Esophagus muscularis mucosa (tissue), 4 donors: ENCODE results near the gene SHLD2. TPM values are rescaled to one million over a fixed set of nuclear protein-coding genes. Genes with fewer than 3 reads are reported as not detected.
"Not testable (repeated sequence)": the region's sequence is repeated elsewhere in the genome, so short reads cannot be mapped to it uniquely, and the experiment has no call there.

Experiments used
- DNase-seq: peaks from one replicate; pipeline ENCODE4 v3.0.0-alpha.2; 2017; ENCODE audit errors: extremely low spot score
- H3K27ac ChIP-seq, 4 donors: fragments of 200-600 bp; sonication (generic); replicated peaks in 1 of 4; 1 replicate in 3 of 4; 2 replicates in 1 of 4; pipeline ENCODE4 v1.5.1; 2016 to 2019; ENCODE audit warnings: mild to moderate bottlenecking in 1 of 4
- H3K27me3 ChIP-seq, 4 donors: fragments of 200-600 bp; sonication (generic); one replicate each; pipeline versions ENCODE4 v1.5.1 to v1.6.0; 2016 to 2019
- H3K36me3 ChIP-seq, 4 donors: fragments of 200-600 bp; sonication (generic); one replicate each; pipeline ENCODE4 v1.5.1; 2016 to 2019
- H3K4me1 ChIP-seq, 4 donors: fragments of 200-600 bp; sonication (generic); one replicate each; pipeline ENCODE4 v1.5.1; 2016 to 2019
- H3K4me3 ChIP-seq, 4 donors: fragments of 200-600 bp; sonication (generic); 1 replicate in 2 of 4; 2 replicates in 2 of 4; pipeline ENCODE4 v1.5.1; 2016 to 2019; ENCODE audit warnings: mild to moderate bottlenecking in 4 of 4, moderate library complexity in 1 of 4
- H3K9me3 ChIP-seq, 4 donors: fragments of 200-600 bp; sonication (generic); 1 replicate in 3 of 4; 2 replicates in 1 of 4; pipeline ENCODE4 v1.5.1; 2016 to 2019
- WGBS: methylation state at CpG from one replicate; pipeline ENCODE4 v1.1.5; 2018; 5-methylcytosine and 5-hydroxymethylcytosine counted together
- intact Hi-C: fragments of 100-400 bp; cut with DNase I; formaldehyde crosslinking; loops from one replicate; pipeline ENCODE4 v1.15.1; 2023
- total RNA-seq, 4 donors: library from RNA; depleted of rRNA; stranded (reverse); fragments of >200 nt; gene quantifications; one replicate each; pipeline versions ENCODE4 v1.1.0 to v1.2.1, GENCODE V29; 2016

The SHLD2 gene
- total RNA-seq, 4 donors from 2014 or later: 17.0 to 25.7 (median 22.8) TPM

DNA sequence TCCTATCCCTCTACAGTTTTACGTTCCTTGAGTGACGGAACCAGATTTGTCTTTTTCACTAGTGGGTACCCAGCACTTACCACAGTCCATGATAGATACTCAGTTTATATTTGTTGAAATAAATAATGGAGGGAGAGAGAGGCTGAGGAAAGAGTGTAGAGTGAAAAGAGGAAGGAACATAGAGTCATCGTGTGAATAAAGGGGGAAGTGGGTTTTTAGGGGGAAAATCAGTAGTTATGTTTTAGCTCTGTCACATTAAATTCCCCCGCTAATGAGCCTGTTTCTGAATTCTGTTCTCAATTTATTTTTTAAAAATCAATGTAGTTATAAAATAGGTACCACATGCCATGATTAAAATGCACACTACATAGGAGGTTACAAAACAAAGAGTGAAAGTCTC is 91.0 kb downstream of the SHLD2 start:
- H3K36me3 ChIP-seq: peaks cover 6 to 26% (median 14%) of the 10 kb centered on the region in 4 donors
- intact Hi-C loops, H3K27me3 ChIP-seq, H3K4me1 ChIP-seq, H3K9me3 ChIP-seq, DNase-seq, H3K4me3 ChIP-seq, H3K27ac ChIP-seq: not testable (repeated sequence)
- 96% methylated on average over 4 of the region's 4 CpGs for WGBS

DNA sequence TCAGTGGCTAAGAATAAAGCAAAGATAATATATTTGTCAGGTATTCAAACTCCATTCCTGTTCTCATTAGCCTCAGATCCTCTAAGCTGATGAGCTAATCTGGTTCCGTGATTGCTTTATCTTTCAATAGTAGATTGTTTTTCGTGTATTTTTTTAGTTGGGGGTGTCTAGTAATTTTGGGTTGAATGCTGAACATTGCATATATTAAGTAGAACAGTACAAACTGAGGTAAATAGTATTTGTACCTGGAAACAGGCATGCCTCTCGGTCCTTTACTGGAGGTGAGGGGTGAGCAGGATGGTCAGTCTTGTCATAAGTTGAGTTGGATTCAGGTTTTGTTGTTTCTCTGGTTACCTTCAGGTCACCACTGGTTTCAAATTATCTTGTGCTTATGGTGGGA is 92.6 kb downstream of the SHLD2 start:
- intact Hi-C loops, H3K4me1 ChIP-seq, H3K9me3 ChIP-seq, H3K27me3 ChIP-seq, H3K27ac ChIP-seq, H3K4me3 ChIP-seq, DNase-seq: not testable (repeated sequence)
- peaks cover 6 to 27% (median 16%) of the 10 kb centered on the region in 4 donors for H3K36me3 ChIP-seq
- WGBS: 93% methylated on average over 3 of the region's 3 CpGs

DNA sequence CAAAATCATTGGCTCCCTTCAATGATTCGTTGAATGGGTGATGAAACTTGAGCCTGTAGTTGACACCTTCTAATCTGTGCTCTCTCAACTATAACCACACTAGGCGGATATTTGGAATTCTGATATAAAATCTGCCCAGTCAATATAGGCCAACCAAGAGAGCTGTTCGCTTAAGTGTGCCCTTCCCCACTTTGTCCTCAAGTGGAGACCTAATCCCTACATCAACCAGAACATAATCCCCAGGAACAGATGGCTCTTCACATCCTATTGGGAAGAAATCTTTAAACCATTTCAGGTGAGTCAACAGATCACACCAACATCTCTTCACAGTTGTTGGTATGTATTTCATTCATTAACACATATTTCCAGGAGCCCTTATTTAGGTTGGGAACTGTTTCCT is 96.8 kb downstream of the SHLD2 start:
- intact Hi-C loops, H3K9me3 ChIP-seq, H3K27me3 ChIP-seq, H3K4me3 ChIP-seq, H3K4me1 ChIP-seq, DNase-seq, H3K27ac ChIP-seq: not testable (repeated sequence)
- WGBS: 100% methylated on average over 3 of the region's 3 CpGs
- H3K36me3 ChIP-seq: peaks cover 5 to 26% (median 15%) of the 10 kb centered on the region in 4 donors

DNA sequence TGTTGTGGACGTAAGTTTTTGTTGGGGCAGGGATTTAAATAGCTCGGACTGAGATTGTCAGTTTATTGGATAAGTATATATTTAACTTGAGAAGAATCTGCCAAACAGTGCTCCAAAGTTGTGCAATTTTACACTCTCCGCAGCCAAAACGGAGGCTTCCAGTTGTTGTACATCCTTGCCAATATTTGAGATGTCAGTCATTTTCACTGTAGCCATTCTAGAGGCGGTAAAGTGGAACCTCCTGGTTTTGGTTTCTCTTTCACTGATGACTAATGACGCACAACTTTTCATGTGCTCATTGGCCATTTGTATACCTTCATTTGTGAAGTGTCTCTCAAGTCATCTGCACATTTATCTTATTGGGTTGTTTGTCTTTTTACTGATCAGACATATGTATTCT is 105.9 kb downstream of the SHLD2 start:
- H3K36me3 ChIP-seq, intact Hi-C loops, DNase-seq, H3K9me3 ChIP-seq, H3K27me3 ChIP-seq, H3K27ac ChIP-seq: not testable (repeated sequence)
- H3K4me3 ChIP-seq: peak overlapping the region in 1 of 4 donors; percentile 25
- peaks cover 0 to 14% (median 9%) of the 10 kb centered on the region in 4 donors for H3K4me1 ChIP-seq
- 64% methylated on average over 6 of the region's 6 CpGs for WGBS

DNA sequence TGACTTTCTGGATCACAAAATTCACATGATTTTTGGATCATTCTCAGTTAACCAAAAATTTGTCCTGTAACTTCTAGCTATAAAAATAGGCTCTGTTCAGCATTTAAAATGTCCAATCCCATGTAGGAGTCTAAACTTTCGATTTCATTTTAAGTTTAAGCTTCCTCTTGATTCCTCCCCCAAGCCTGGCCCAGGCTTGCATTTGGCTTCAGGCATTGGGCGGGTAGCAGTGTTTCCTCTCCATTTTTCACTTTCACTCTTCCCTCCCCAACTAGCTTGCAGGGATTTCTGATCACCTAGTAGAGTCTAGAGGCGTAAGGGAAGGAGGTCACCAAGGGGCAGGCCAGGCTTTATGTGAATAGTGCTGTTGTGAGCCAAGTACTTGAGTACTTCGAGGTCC is 109.8 kb downstream of the SHLD2 start:
- H3K27ac ChIP-seq, H3K36me3 ChIP-seq, H3K27me3 ChIP-seq, DNase-seq, H3K9me3 ChIP-seq, H3K4me3 ChIP-seq, intact Hi-C loops: not testable (repeated sequence)
- H3K4me1 ChIP-seq: peaks cover 0 to 14% (median 9%) of the 10 kb centered on the region in 4 donors
- 49% methylated on average over 2 of the region's 4 CpGs for WGBS

DNA sequence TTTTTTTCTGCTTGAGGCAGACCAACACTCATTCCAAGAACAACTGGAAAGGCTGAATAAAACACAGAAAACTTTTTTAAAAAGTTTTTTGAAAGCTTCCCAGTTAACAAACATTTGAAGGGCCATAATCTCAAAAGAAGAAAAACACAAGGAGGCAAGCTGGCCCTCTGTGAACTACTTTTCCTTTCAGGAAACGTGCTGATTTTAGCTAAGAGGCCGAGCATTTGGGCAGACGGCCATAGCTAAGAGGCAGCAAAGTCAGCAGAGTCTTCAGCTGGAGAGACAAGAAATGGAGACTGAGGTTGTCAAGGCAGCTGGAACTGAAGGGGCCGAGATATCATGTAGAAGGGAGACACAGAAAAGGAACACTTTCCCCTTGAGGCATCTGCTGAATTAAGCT is 111.9 kb downstream of the SHLD2 start:
- H3K36me3 ChIP-seq, intact Hi-C loops, H3K27me3 ChIP-seq, H3K27ac ChIP-seq, H3K9me3 ChIP-seq, H3K4me3 ChIP-seq, DNase-seq: not testable (repeated sequence)
- peaks cover 0 to 14% (median 9%) of the 10 kb centered on the region in 4 donors for H3K4me1 ChIP-seq
- WGBS: 48% methylated on average over 4 of the region's 4 CpGs

DNA sequence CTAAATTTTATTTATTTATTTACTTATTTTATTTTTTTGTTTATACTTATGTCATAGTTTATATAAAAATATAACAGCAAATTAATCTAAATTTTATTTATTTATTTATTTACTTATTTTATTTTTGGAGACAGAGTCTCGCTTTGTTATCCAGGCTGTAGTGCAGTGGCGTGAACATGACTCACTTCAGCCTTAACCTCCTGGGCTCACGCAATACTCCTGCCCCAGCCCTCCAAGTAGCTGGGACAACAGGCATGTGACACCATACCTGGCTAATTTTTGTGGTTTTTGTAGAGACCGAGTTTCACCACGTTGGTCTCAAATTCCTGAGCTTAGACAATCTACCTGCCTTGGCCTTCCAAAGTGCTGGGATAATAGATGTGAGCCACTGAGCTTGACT is 115.3 kb downstream of the SHLD2 start:
- H3K9me3 ChIP-seq, H3K27ac ChIP-seq, H3K4me3 ChIP-seq, H3K27me3 ChIP-seq, H3K4me1 ChIP-seq, intact Hi-C loops, H3K36me3 ChIP-seq, DNase-seq: not testable (repeated sequence)
- over 99% methylated on average over 5 of the region's 5 CpGs for WGBS

DNA sequence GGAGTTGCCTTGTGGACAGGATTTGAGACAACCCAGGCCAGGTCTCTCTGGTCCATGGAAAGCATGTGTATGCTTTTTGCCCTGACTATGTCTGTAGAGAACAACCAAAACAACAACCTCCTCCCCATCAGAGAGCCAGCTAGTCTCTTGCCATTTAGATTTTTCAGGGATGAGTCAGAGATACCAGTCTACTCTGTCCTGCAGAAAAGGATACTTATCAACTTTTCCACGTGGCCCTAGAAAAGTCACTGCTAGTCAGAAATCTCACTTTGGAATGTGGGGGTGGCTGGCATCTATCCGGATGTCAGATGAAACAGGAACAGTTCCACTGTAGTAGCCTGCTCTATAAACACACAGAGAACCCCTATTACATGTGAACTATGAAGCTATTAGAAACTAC is 116.8 kb downstream of the SHLD2 start:
- H3K4me3 ChIP-seq, intact Hi-C loops, DNase-seq, H3K27ac ChIP-seq, H3K9me3 ChIP-seq, H3K4me1 ChIP-seq, H3K36me3 ChIP-seq, H3K27me3 ChIP-seq: not testable (repeated sequence)
- no CpG with 5 or more reads among the region's 2 CpGs for WGBS

DNA sequence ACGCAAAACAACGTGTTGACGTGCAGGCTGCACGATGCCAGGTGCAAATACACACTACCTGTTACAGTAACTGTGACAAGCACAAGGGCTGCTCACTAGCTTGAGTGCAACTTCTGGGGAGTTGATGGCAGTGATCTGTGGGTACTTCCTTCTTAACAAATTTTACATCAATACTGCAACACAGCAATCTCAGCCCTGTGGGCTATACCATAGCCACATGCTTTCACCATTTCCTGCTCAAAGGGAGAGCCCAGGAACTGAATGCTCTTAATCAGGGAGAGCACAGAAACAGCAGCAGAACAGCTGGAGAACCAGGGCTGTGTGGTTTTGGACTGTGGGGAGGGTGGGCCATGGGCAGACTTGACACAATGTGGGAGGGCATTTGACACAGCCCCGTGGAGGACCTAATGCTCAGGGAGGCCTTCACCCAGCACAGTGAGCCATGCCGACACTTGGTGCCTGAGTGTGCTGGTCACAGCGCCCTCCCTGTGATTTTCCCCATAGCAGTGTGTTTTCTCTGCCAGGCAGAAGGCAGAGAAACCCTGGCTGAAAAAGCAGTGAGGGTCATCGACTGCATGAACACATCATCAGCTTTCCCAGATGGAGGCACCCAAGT is 118.3 kb downstream of the SHLD2 start:
- H3K4me1 ChIP-seq, H3K4me3 ChIP-seq, H3K27me3 ChIP-seq, H3K36me3 ChIP-seq, H3K9me3 ChIP-seq, intact Hi-C loops, DNase-seq, H3K27ac ChIP-seq: not testable (repeated sequence)
- 78% methylated on average over 4 of the region's 8 CpGs for WGBS

DNA sequence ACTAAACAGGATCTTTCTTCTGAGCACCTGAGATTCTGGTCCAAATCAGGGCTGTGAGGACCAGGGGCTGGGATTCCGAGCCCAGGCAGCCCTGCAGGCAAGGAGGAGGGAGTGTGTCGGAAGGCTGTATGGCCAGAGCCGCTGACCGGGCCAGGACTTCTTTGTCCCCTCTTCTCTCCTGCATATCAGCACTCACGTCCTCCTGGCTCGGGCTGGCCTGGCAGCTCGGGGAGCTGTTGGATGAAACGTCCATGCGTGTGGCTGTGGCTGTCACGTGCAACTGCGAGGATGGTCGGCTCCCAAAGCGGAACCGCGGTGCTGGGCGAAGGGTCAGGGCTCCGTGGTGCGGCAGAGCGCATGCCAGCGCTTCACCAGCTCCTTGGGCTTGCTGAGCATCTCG is 118.8 kb downstream of the SHLD2 start:
- WGBS: no CpG with 5 or more reads among the region's 21 CpGs
- H3K27ac ChIP-seq, intact Hi-C loops: not testable (repeated sequence)

DNA sequence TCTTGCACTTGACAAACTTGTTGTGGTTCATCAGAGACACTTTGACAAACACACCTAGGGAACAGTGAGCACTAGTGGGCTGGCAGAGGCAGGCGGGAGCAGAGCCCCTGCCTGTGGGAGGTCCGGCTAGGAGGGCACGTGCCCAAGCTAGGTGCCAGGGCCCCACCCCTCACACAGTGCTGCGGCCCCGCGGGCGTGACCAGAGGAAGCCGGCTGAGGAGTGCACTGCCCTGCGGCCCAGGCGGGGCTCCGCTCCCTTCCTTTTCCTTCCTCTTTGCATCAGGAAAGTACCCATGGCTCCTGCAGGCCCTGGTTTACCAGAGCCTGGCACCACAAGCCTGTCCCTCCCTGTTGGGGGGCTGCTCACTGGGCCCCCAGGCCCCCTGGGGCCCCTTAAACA is 121.1 kb downstream of the SHLD2 start:
- intact Hi-C loops: not testable (repeated sequence)

More for the DNA sequence above, 118.8 kb downstream of the SHLD2 start:
- H3K4me3 ChIP-seq, H3K4me1 ChIP-seq, DNase-seq, H3K36me3 ChIP-seq, H3K27me3 ChIP-seq, H3K9me3 ChIP-seq: not testable (repeated sequence)

DNA sequence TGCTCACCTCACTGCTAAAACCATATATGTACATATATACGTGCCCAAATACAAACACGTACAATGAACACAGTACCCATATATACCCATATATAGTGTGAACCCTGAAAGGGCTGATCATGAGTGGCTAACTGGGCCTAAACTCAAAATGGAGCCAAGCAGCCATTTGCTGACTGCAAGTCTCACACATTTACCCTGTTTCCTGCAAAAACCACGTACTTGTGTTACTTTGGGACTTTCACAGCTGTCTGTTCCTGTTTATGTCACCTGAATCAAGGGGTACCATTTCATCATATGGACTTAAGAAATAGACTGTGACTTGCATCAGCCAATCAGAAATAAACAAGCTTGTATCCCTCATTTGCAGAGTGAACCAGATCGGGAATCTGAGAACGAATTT is 124.4 kb downstream of the SHLD2 start:
- H3K9me3 ChIP-seq, H3K27me3 ChIP-seq, H3K4me3 ChIP-seq, H3K36me3 ChIP-seq, H3K27ac ChIP-seq, DNase-seq, intact Hi-C loops, H3K4me1 ChIP-seq: not testable (repeated sequence)
- 67% methylated on average over 1 of the region's 5 CpGs for WGBS

More for the DNA sequence above, 121.1 kb downstream of the SHLD2 start:
- not testable (repeated sequence) for H3K9me3 ChIP-seq, H3K36me3 ChIP-seq, H3K27me3 ChIP-seq, H3K27ac ChIP-seq, H3K4me3 ChIP-seq, H3K4me1 ChIP-seq, DNase-seq
- WGBS: 70% methylated on average over 7 of the region's 11 CpGs

DNA sequence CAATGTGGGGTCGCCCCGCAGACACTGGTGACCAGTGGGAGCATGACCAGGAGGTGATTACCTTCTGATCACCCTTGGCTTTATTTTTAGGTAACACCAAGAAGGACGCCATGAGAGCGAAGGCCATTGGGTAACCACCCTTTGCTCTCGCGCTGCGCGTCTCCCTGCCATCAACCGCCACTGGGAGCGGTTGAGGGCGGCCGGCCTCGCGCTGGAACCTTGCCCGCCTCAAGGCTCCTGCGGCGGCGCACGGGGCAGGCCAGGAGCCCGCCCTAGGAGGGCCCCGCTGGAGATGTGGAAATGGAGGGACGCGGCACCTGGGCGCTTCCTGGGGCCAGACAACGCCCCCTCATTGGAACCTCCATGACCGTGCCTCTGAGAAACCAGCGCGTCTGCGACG is 127.8 kb downstream of the SHLD2 start:
- H3K4me1 ChIP-seq, H3K9me3 ChIP-seq, H3K4me3 ChIP-seq, H3K27ac ChIP-seq, H3K27me3 ChIP-seq, H3K36me3 ChIP-seq, DNase-seq, intact Hi-C loops: not testable (repeated sequence)
- 85% methylated on average over 12 of the region's 30 CpGs for WGBS
